Measurements from ENCODE around the gene KCND1.
A peak's percentile ranks its signal among the peaks of the same experiment; 100 is the strongest.

Gene KCND1

GRCh38 chrX:48974574-48974973 is 2.9 kb upstream of the KCND1 start:
- Histone ChIP-seq H3K9me2 (ENCODE audit: low read depth, low read length) (no peaks in the 10 kb centered on the region), H3K4me1 (ENCODE audit: insufficient read depth, low read length, severe bottlenecking) (peaks cover 4% of the 10 kb centered on the region), H2AFZ (ENCODE audit: low read length) (no peak overlapping the region), H3K36me3 (ENCODE audit: insufficient read depth, low read length) (peaks cover 24% of the 10 kb centered on the region), H3K79me2 (ENCODE audit: insufficient read depth, low read length) (no peaks in the 10 kb centered on the region), H3K9ac (ENCODE audit: low read length) (no peak overlapping the region), H3K27me3 (ENCODE audit: insufficient read depth, low read length) (no peaks in the 10 kb centered on the region), H3F3A (ENCODE audit: insufficient read depth, low read length) (no peaks in the 10 kb centered on the region), H3K9me3 (ENCODE audit: low read length) (no peaks in the 10 kb centered on the region), H4K20me1 (ENCODE audit: insufficient read depth, low read length) (no peaks in the 10 kb centered on the region), H3K4me3 (ENCODE audit: low read depth, low read length, poor library complexity, severe bottlenecking) (no peak overlapping the region), H3K4me2 (ENCODE audit: low read length) (no peak overlapping the region), H3K27ac (ENCODE audit: low read depth, low read length, poor library complexity, severe bottlenecking) (no peak overlapping the region)
- TF ChIP-seq CTCF (IDR thresholded peaks at IDR 0.05; ENCODE audit: low read length), result no peak
- no peak for TF ChIP-seq EZH2 (IDR thresholded peaks at IDR 0.05; ENCODE audit: borderline replicate concordance, low read length)

GRCh38 chrX:48974033-48974432 is 2.4 kb upstream of the KCND1 start:
- H3K4me3 ChIP-seq (ENCODE audit: low read depth, low read length, poor library complexity, severe bottlenecking), result no peak overlapping the region
- H3K79me2 ChIP-seq (ENCODE audit: insufficient read depth, low read length), result no peaks in the 10 kb centered on the region
- H3F3A ChIP-seq (ENCODE audit: insufficient read depth, low read length), result no peaks in the 10 kb centered on the region
- H3K36me3 ChIP-seq (ENCODE audit: insufficient read depth, low read length), result peaks cover 24% of the 10 kb centered on the region
- H3K4me1 ChIP-seq (ENCODE audit: insufficient read depth, low read length, severe bottlenecking), result peaks cover 4% of the 10 kb centered on the region
- H2AFZ ChIP-seq (ENCODE audit: low read length), result no peak overlapping the region
- no peaks in the 10 kb centered on the region for H3K27me3 ChIP-seq (ENCODE audit: insufficient read depth, low read length)
- TF ChIP-seq CTCF (IDR thresholded peaks at IDR 0.05; ENCODE audit: low read length) (no peak), EZH2 (IDR thresholded peaks at IDR 0.05; ENCODE audit: borderline replicate concordance, low read length) (no peak)
- no peak overlapping the region for H3K9ac ChIP-seq (ENCODE audit: low read length)
- H3K9me3 ChIP-seq (ENCODE audit: low read length), result no peaks in the 10 kb centered on the region
- H3K9me2 ChIP-seq (ENCODE audit: low read depth, low read length), result no peaks in the 10 kb centered on the region
- no peak overlapping the region for H3K27ac ChIP-seq (ENCODE audit: low read depth, low read length, poor library complexity, severe bottlenecking)
- no peaks in the 10 kb centered on the region for H4K20me1 ChIP-seq (ENCODE audit: insufficient read depth, low read length)
- no peak overlapping the region for H3K4me2 ChIP-seq (ENCODE audit: low read length)

GRCh38 chrX:48972220-48973164 is 848 bp upstream of the KCND1 start:
- Histone ChIP-seq H4K20me1 (ENCODE audit: insufficient read depth, low read length) (no peaks in the 10 kb centered on the region), H3K27ac (ENCODE audit: low read depth, low read length, poor library complexity, severe bottlenecking) (no peak overlapping the region), H3K9me3 (ENCODE audit: low read length) (no peaks in the 10 kb centered on the region), H2AFZ (ENCODE audit: low read length) (no peak overlapping the region), H3K79me2 (ENCODE audit: insufficient read depth, low read length) (no peaks in the 10 kb centered on the region), H3F3A (ENCODE audit: insufficient read depth, low read length) (no peaks in the 10 kb centered on the region), H3K4me3 (ENCODE audit: low read depth, low read length, poor library complexity, severe bottlenecking) (no peak overlapping the region), H3K4me2 (ENCODE audit: low read length) (no peak overlapping the region), H3K36me3 (ENCODE audit: insufficient read depth, low read length) (peaks cover 15% of the 10 kb centered on the region), H3K27me3 (ENCODE audit: insufficient read depth, low read length) (no peaks in the 10 kb centered on the region), H3K4me1 (ENCODE audit: insufficient read depth, low read length, severe bottlenecking) (peaks cover 4% of the 10 kb centered on the region), H3K9me2 (ENCODE audit: low read depth, low read length) (no peaks in the 10 kb centered on the region), H3K9ac (ENCODE audit: low read length) (no peak overlapping the region)
- TF ChIP-seq EZH2 (IDR thresholded peaks at IDR 0.05; ENCODE audit: borderline replicate concordance, low read length), result no peak
- peak; percentile 58; the same call in 1 of the 2 replicates for TF ChIP-seq CTCF (IDR thresholded peaks at IDR 0.05; ENCODE audit: low read length)

All from OCI-LY1 (cell line).